ENCODE data around the gene PIGC.

Gene PIGC

GRCh38 chr1:172410027-172410426, 33.8 kb downstream of the PIGC start:
- no peak for TF ChIP-seq MYC (IDR thresholded peaks at IDR 0.05; ENCODE audit: low read depth, low read length)
- no peak for TF ChIP-seq POLR2A (IDR thresholded peaks at IDR 0.05; ENCODE audit: extremely low read depth, insufficient read length)
- TF ChIP-seq MAX (IDR thresholded peaks at IDR 0.05; ENCODE audit: low read depth, low read length), result no peak
- TF ChIP-seq CTCF (IDR thresholded peaks at IDR 0.05; ENCODE audit: low read depth, low read length), result no peak

GRCh38 chr1:172408958-172409357, 34.9 kb downstream of the PIGC start:
- DNase-seq (ENCODE audit: low read depth), result no peak

More at GRCh38 chr1:172410027-172410426, 33.8 kb downstream of the PIGC start:
- H3K4me3 ChIP-seq (ENCODE audit: low read depth, low read length), result no peak overlapping the region
- DNase-seq (ENCODE audit: low read depth), result no peak

GRCh38 chr1:172406968-172407367, 36.9 kb downstream of the PIGC start:
- DNase-seq (ENCODE audit: low read depth), result no peak
- TF ChIP-seq CTCF (IDR thresholded peaks at IDR 0.05; ENCODE audit: low read depth, low read length) (no peak), MYC (IDR thresholded peaks at IDR 0.05; ENCODE audit: low read depth, low read length) (no peak), POLR2A (IDR thresholded peaks at IDR 0.05; ENCODE audit: extremely low read depth, insufficient read length) (no peak), MAX (IDR thresholded peaks at IDR 0.05; ENCODE audit: low read depth, low read length) (no peak)
- H3K4me3 ChIP-seq (ENCODE audit: low read depth, low read length), result no peak overlapping the region

More at GRCh38 chr1:172408958-172409357, 34.9 kb downstream of the PIGC start:
- H3K4me3 ChIP-seq (ENCODE audit: low read depth, low read length), result no peak overlapping the region
- TF ChIP-seq MYC (IDR thresholded peaks at IDR 0.05; ENCODE audit: low read depth, low read length), result no peak
- no peak for TF ChIP-seq CTCF (IDR thresholded peaks at IDR 0.05; ENCODE audit: low read depth, low read length)
- TF ChIP-seq POLR2A (IDR thresholded peaks at IDR 0.05; ENCODE audit: extremely low read depth, insufficient read length), result no peak
- no peak for TF ChIP-seq MAX (IDR thresholded peaks at IDR 0.05; ENCODE audit: low read depth, low read length)

- no peak overlapping the region for H3K4me3 ChIP-seq (ENCODE audit: low read depth, low read length)
- no peak for DNase-seq (ENCODE audit: low read depth)
- TF ChIP-seq MYC (IDR thresholded peaks at IDR 0.05; ENCODE audit: low read depth, low read length), result no peak
- no peak for TF ChIP-seq POLR2A (IDR thresholded peaks at IDR 0.05; ENCODE audit: extremely low read depth, insufficient read length)
- no peak for TF ChIP-seq CTCF (IDR thresholded peaks at IDR 0.05; ENCODE audit: low read depth, low read length)
- TF ChIP-seq MAX (IDR thresholded peaks at IDR 0.05; ENCODE audit: low read depth, low read length), result no peak
Observed at GRCh38 chr1:172405912-172406311, 38.0 kb downstream of the PIGC start.

GRCh38 chr1:172404121-172404520, 39.7 kb downstream of the PIGC start:
- TF ChIP-seq MYC (IDR thresholded peaks at IDR 0.05; ENCODE audit: low read depth, low read length) (no peak), CTCF (IDR thresholded peaks at IDR 0.05; ENCODE audit: low read depth, low read length) (no peak), MAX (IDR thresholded peaks at IDR 0.05; ENCODE audit: low read depth, low read length) (no peak), POLR2A (IDR thresholded peaks at IDR 0.05; ENCODE audit: extremely low read depth, insufficient read length) (no peak)
- DNase-seq (ENCODE audit: low read depth), result no peak

More at GRCh38 chr1:172404121-172404520, 39.7 kb downstream of the PIGC start:
- H3K4me3 ChIP-seq (ENCODE audit: low read depth, low read length), result no peak overlapping the region

All from NB4 (cell line).